GM18526 (cell line): ENCODE data around the gene HUS1.

Experiments used
- POLR2A ChIP-seq: IDR thresholded peaks from 3 replicates; pipeline ENCODE4 v1.6.1; 2011; ENCODE audit not compliant: insufficient read length; ENCODE audit errors: extremely low read depth

HUS1 gene

GRCh38 chr7:47950714-47951113, 28.7 kb downstream of the HUS1 start:
- TF ChIP-seq POLR2A: no peak

- TF ChIP-seq POLR2A: no peak
These were observed 29.7 kb downstream of the HUS1 start for GRCh38 chr7:47949703-47950102.

GRCh38 chr7:47948141-47948790, 31.1 kb downstream of the HUS1 start, which contains the start of gene PKD1L1:
PKD1L1 (minus strand) TSS chr7:47948466; CDS start chr7:47948440, 26 bp downstream.
- no peak for TF ChIP-seq POLR2A

GRCh38 chr7:47947355-47947749, 32.1 kb downstream of the HUS1 start:
- no peak for TF ChIP-seq POLR2A

GRCh38 chr7:47946581-47947354, 32.6 kb downstream of the HUS1 start:
- no peak for TF ChIP-seq POLR2A

GRCh38 chr7:47945261-47946015, 34.0 kb downstream of the HUS1 start:
- no peak for TF ChIP-seq POLR2A

- TF ChIP-seq POLR2A: no peak
These were observed 34.7 kb downstream of the HUS1 start for GRCh38 chr7:47944536-47945260.

- no peak for TF ChIP-seq POLR2A
These were observed 35.5 kb downstream of the HUS1 start for GRCh38 chr7:47943676-47944474.

- no peak for TF ChIP-seq POLR2A
These were observed 37.3 kb downstream of the HUS1 start for GRCh38 chr7:47942132-47942531.

- TF ChIP-seq POLR2A: no peak
These were observed 38.1 kb downstream of the HUS1 start for GRCh38 chr7:47941136-47941844.

GRCh38 chr7:47940088-47941013, 39.1 kb downstream of the HUS1 start:
- TF ChIP-seq POLR2A: no peak

GRCh38 chr7:47939425-47940036, 39.9 kb downstream of the HUS1 start:
- no peak for TF ChIP-seq POLR2A
